IMR-90 (cell line): Measurements from ENCODE around the gene HOXA13. TPM values are rescaled to one million over a fixed set of nuclear protein-coding genes. Genes with fewer than 3 reads are reported as not detected.

ENCODE experiments used
- ATAC-seq: fragments of 200-7000 bp; cut with Tn5 transposase; 2 replicates; pipeline ENCODE4 v1.9.1; 2020; ENCODE audit warnings: low read depth, mild to moderate bottlenecking, moderate library complexity
- BruUV-seq: library from RNA; stranded (reverse); fragments of 400-500 nt; replicated peaks from 2 replicates; lab custom pipeline; 2021; lab: Mats Ljungman, UMichigan
- CTCF ChIA-PET: fragments of 300-600 bp; formaldehyde crosslinking; extraction: SDS; loops from one replicate; lab custom pipeline; 2021; ENCODE audit warnings: antibody characterized with exemption; lab: Yijun Ruan, JAX
- POLR2A ChIA-PET: fragments of 300-600 bp; sonication (Branson Sonifier 250); formaldehyde crosslinking; loops from one replicate; lab custom pipeline; 2022; ENCODE audit warnings: antibody characterized with exemption; ENCODE audit not compliant: unreplicated experiment; lab: Charles Lee
- DNase-seq: peaks from one replicate; pipeline ENCODE4 v3.0.0; 2013
- H2AFZ ChIP-seq: replicated peaks from 2 replicates; pipeline ENCODE3; 2013; ENCODE audit warnings: low read length, mild to moderate bottlenecking; ENCODE audit not compliant: poor library complexity
- H2AK5ac ChIP-seq: 2 replicates; pipeline ENCODE4 v1.6.1; 2013; ENCODE audit warnings: low read depth, low read length, inconsistent platforms
- H2AK9ac ChIP-seq: replicated peaks from 2 replicates; pipeline ENCODE3; 2013; ENCODE audit warnings: mild to moderate bottlenecking, low read depth, low read length, moderate library complexity; ENCODE audit not compliant: poor library complexity
- H2BK120ac ChIP-seq: 2 replicates; pipeline ENCODE4 v1.6.1; 2013; ENCODE audit warnings: low read depth, low read length, inconsistent platforms
- H2BK15ac ChIP-seq: 3 replicates; pipeline ENCODE4 v1.6.1; 2013; ENCODE audit warnings: low read depth, low read length, inconsistent platforms
- H2BK20ac ChIP-seq: 2 replicates; pipeline ENCODE4 v1.6.1; 2013; ENCODE audit warnings: low read depth, mild to moderate bottlenecking, inconsistent platforms, low read length, moderate library complexity
- H2BK5ac ChIP-seq: 2 replicates; pipeline ENCODE4 v1.6.1; 2013; ENCODE audit warnings: mild to moderate bottlenecking, low read depth, low read length, inconsistent platforms; ENCODE audit not compliant: poor library complexity, severe bottlenecking
- H3K14ac ChIP-seq: replicated peaks from 2 replicates; pipeline ENCODE4 v1.6.1; 2013; ENCODE audit warnings: low read depth, low read length, inconsistent platforms
- H3K18ac ChIP-seq: 2 replicates; pipeline ENCODE4 v1.6.1; 2013; ENCODE audit warnings: low read depth, low read length, control low read depth
- H3K23ac ChIP-seq: 2 replicates; pipeline ENCODE4 v1.6.1; 2013; ENCODE audit warnings: low read depth, low read length, inconsistent platforms
- H3K27ac ChIP-seq: 2 replicates; pipeline ENCODE4 v1.5.1; 2013; ENCODE audit warnings: mild to moderate bottlenecking, control low read depth, low read length; ENCODE audit not compliant: insufficient read depth
- H3K27me3 ChIP-seq: 2 replicates; pipeline ENCODE4 v1.6.1; 2013; ENCODE audit warnings: low read length; ENCODE audit not compliant: control insufficient read depth, insufficient read depth
- H3K36me3 ChIP-seq: 2 replicates; pipeline ENCODE4 v1.6.1; 2013; ENCODE audit warnings: low read length, mixed read lengths; ENCODE audit not compliant: control insufficient read depth, insufficient read depth
- H3K4ac ChIP-seq: 2 replicates; pipeline ENCODE4 v1.6.1; 2013; ENCODE audit warnings: low read depth, low read length, inconsistent platforms
- H3K4me1 ChIP-seq: 2 replicates; pipeline ENCODE4 v1.6.1; 2013; ENCODE audit warnings: low read length, mixed read lengths; ENCODE audit not compliant: control insufficient read depth, insufficient read depth
- H3K4me2 ChIP-seq: 2 replicates; pipeline ENCODE4 v1.6.1; 2013; ENCODE audit warnings: low read depth, mild to moderate bottlenecking, control low read depth, low read length, moderate library complexity
- H3K4me3 ChIP-seq: 2 replicates; pipeline ENCODE4 v1.5.1; 2013; ENCODE audit warnings: low read depth, mild to moderate bottlenecking, control low read depth, low read length, moderate library complexity; ENCODE audit not compliant: insufficient read depth
- H3K56ac ChIP-seq: 2 replicates; pipeline ENCODE4 v1.6.1; 2013; ENCODE audit warnings: low read length, inconsistent platforms; ENCODE audit not compliant: insufficient read depth; ENCODE audit errors: extremely low read depth
- H3K79me1 ChIP-seq, 2 experiments: 2 replicates each; pipeline ENCODE4 v1.6.1; 2013; ENCODE audit warnings: low read length in 2 of 2, inconsistent platforms in 1 of 2, low read depth in 1 of 2
- H3K9ac ChIP-seq: 2 replicates; pipeline ENCODE4 v1.6.1; 2013; ENCODE audit warnings: low read depth, low read length, control low read depth
- H3K9me1 ChIP-seq: 2 replicates; pipeline ENCODE4 v1.6.1; 2013; ENCODE audit warnings: low read length, inconsistent platforms; ENCODE audit not compliant: insufficient read depth
- H3K9me3 ChIP-seq: 2 replicates; pipeline ENCODE4 v1.6.1; 2013; ENCODE audit warnings: low read length; ENCODE audit not compliant: control insufficient read depth, insufficient read depth
- H4K20me1 ChIP-seq: 2 replicates; pipeline ENCODE4 v1.6.1; 2013; ENCODE audit warnings: low read length, inconsistent platforms; ENCODE audit not compliant: insufficient read depth
- H4K5ac ChIP-seq: 2 replicates; pipeline ENCODE4 v1.6.1; 2013; ENCODE audit warnings: mild to moderate bottlenecking, low read depth, low read length, control low read depth
- H4K8ac ChIP-seq, 2 experiments: 2 replicates each; pipeline ENCODE4 v1.6.1; 2013; ENCODE audit warnings: low read depth in 2 of 2, low read length in 2 of 2, control low read depth in 1 of 2, inconsistent platforms in 1 of 2
- H4K91ac ChIP-seq: 2 replicates; pipeline ENCODE4 v1.6.1; 2013; ENCODE audit warnings: low read depth, low read length, inconsistent platforms; ENCODE audit not compliant: insufficient read depth
- RFX5 ChIP-seq: IDR thresholded peaks from 2 replicates; pipeline ENCODE4 v1.8.0; 2012; ENCODE audit warnings: low read depth, mild to moderate bottlenecking, low read length, moderate library complexity
- WGBS, 2 experiments: methylation state at CpG; one replicate each; pipeline versions ENCODE4 v1.1.5 to v1.1.7; 2013; ENCODE audit warnings: missing lambda C conversion rate in 2 of 2; ENCODE audit not compliant: insufficient read length in 1 of 2; ENCODE audit errors: extremely low coverage in 2 of 2; 5-methylcytosine and 5-hydroxymethylcytosine counted together
- dilution Hi-C: fragments of 300-500 bp; cut with HindIII; formaldehyde crosslinking; loops from one replicate; pipeline ENCODE4 v1.14.3; 2018; ENCODE audit warnings: low sequenced_read_pairs; ENCODE audit not compliant: unreplicated experiment
- in situ Hi-C: fragments of 300-500 bp; cut with MboI; formaldehyde crosslinking; loops from 3 replicates; pipeline ENCODE4 v1.14.3; 2019; ENCODE audit warnings: low sequenced_read_pairs, inconsistent platforms, mixed read lengths
- intact Hi-C: fragments of 100-400 bp; cut with micrococcal nuclease; formaldehyde crosslinking; loops from 2 replicates; pipeline ENCODE4 v1.10.0; 2022
- polyA plus RNA-seq, 3 experiments: library from polyadenylated mRNA; depleted of rRNA; stranded (reverse); fragments of >200 nt; gene quantifications; 2 replicates each; pipeline ENCODE4 v1.2.3, GENCODE V29; 2012; ENCODE audit warnings: low replicate concordance in 1 of 3
- total RNA-seq: library from RNA; depleted of rRNA; stranded (reverse); fragments of >200 nt; gene quantifications from 2 replicates; pipeline ENCODE4 v1.2.3, GENCODE V29; 2012

HOXA13 gene
- total and polyA plus RNA-seq, 2 of the 4 experiments (the other 2 are of a cell fraction) = not detected

GRCh38 chr7:27157702-27158431, 42.0 kb downstream of the HOXA13 start:
- H3K56ac ChIP-seq = no peak overlapping the region
- no peaks in the 10 kb centered on the region for H3K9me3 ChIP-seq
- no peak overlapping the region for H3K4me2 ChIP-seq
- ChIA-PET CTCF (interaction anchor here (0.7 to 1.3 kb wide), 2 partner anchors 476 to 788 kb away, joined by 3 to 4 read pairs; no protein-coding TSS in a partner anchor), POLR2A (no interaction called here)
- no peak overlapping the region for H2BK20ac ChIP-seq
- in situ Hi-C loops (loop anchor here (5.0 kb wide), 2 partner anchors 791 to 1306 kb away; no protein-coding TSS in a partner anchor), dilution Hi-C loops (no loop called here), intact Hi-C loops (no loop called here)
- H3K27me3 ChIP-seq = peaks cover 3% of the 10 kb centered on the region; the same call in 1 of the 2 replicates
- no peak overlapping the region for H2AFZ ChIP-seq
- no peaks in the 10 kb centered on the region for H3K36me3 ChIP-seq
- H3K18ac ChIP-seq = no peak overlapping the region
- no peak for TF ChIP-seq RFX5
- no peak overlapping the region for H3K4me3 ChIP-seq
- H2AK5ac ChIP-seq = no peak overlapping the region
- H2BK5ac ChIP-seq = no peak overlapping the region
- 0 out of 4 replicates have a peak, but pooled peaks cover 0 to 4% of the 10 kb centered on the region in 2 experiments for H3K79me1 ChIP-seq
- H4K8ac ChIP-seq = no peak overlapping the region
- ATAC-seq (no peak), DNase-seq (no peak)
- no peak overlapping the region for H2BK120ac ChIP-seq
- WGBS, 2 experiments = 100% methylated on average over 2 of the region's 30 CpGs; no CpG with 5 or more reads in 1 of the 2 experiments
- no peak overlapping the region for H4K5ac ChIP-seq
- H3K4me1 ChIP-seq = peaks cover 3% of the 10 kb centered on the region; the same call in 1 of the 2 replicates
- no peak overlapping the region for H2AK9ac ChIP-seq
- no TSS peak for BruUV-seq
- no peak overlapping the region for H3K14ac ChIP-seq
- no peak overlapping the region for H4K91ac ChIP-seq
- H3K9me1 ChIP-seq = peaks cover 3% of the 10 kb centered on the region; the same call in 1 of the 2 replicates
- H3K27ac ChIP-seq = no peak overlapping the region
- H3K4ac ChIP-seq = no peak overlapping the region
- no peak overlapping the region for H2BK15ac ChIP-seq
- no peak overlapping the region for H3K9ac ChIP-seq
- H4K20me1 ChIP-seq = no peaks in the 10 kb centered on the region
- H3K23ac ChIP-seq = no peak overlapping the region
